ENCODE data around the gene MAD1L1. TPM values are rescaled to one million over a fixed set of nuclear protein-coding genes. Genes with fewer than 3 reads are reported as not detected.

Gene MAD1L1
- polyA plus RNA-seq, 3 donors from 2014 or later, result 85.0 to 166 (median 97.0) TPM

DNA sequence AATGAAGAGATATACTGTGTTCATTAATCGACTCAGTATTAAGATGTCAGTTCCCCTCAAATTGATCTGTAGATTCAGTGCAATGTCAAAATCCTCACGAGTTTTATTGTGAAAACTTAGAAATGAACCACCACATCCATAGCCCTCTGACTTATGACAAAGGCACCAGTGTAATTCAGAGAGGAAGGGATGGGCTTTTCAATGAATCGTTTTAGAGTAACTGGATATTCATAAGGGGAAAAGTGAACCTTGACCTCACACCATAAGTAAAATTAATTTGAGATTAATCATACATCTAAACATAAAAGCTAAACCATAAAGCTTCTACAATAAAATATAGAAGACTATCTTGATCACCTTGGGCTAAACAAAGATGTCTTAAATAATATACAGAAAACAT is 434.6 kb downstream of the MAD1L1 start:
- Mint-ChIP-seq H3K9me3 (peaks cover 12 to 29% (median 24%) of the 10 kb centered on the region in 6 donors), H3K27me3 (ENCODE audit: low read depth in 3 of 3) (peaks cover 6 to 12% (median 8%) of the 10 kb centered on the region in 3 donors), H3K4me3 (no peak overlapping the region), H3K27ac (no peak overlapping the region), H3K36me3 (peaks cover 7 to 13% (median 8%) of the 10 kb centered on the region in 3 donors), H3K4me1 (no peaks in the 10 kb centered on the region)
- no peak for DNase-seq

DNA sequence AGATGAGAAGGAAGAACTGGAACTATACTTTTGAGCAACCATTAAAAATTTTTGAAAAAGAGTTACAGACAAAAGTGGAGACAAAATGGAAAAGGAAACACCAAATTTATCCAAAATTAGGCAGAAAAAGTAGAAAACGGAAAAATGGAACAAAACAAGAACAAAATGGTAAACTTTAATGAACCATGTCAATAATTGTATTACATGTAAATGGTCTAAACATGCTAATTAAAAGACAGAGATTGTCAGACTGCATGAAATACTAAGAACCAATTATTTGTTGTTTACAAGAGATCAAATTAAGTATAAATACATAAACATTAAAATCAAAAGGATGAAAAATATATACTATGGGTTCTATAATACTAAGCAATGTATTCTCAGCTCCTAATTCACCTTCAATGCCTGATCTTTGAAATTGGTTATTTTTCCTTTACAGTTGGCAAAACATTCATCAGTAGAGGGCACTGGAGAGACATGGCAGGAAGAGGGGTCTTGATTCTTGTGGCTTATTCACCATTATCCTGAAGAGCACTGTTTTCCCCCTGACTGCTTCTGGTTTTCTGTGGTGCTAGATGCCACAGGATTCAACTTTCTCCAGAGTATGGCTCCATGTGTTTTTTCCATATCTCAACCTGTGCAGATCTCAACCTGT is 437.7 kb downstream of the MAD1L1 start:
- H3K27me3 Mint-ChIP-seq (ENCODE audit: low read depth in 3 of 3), result peaks cover 7 to 10% (median 10%) of the 10 kb centered on the region in 3 donors
- H3K27ac Mint-ChIP-seq, result no peak overlapping the region
- DNase-seq, result no peak
- H3K36me3 Mint-ChIP-seq, result peaks cover 7 to 13% (median 8%) of the 10 kb centered on the region in 3 donors
- H3K4me3 Mint-ChIP-seq, result no peak overlapping the region
- peaks cover 12 to 29% (median 24%) of the 10 kb centered on the region in 6 donors for H3K9me3 Mint-ChIP-seq
- no peaks in the 10 kb centered on the region for H3K4me1 Mint-ChIP-seq

DNA sequence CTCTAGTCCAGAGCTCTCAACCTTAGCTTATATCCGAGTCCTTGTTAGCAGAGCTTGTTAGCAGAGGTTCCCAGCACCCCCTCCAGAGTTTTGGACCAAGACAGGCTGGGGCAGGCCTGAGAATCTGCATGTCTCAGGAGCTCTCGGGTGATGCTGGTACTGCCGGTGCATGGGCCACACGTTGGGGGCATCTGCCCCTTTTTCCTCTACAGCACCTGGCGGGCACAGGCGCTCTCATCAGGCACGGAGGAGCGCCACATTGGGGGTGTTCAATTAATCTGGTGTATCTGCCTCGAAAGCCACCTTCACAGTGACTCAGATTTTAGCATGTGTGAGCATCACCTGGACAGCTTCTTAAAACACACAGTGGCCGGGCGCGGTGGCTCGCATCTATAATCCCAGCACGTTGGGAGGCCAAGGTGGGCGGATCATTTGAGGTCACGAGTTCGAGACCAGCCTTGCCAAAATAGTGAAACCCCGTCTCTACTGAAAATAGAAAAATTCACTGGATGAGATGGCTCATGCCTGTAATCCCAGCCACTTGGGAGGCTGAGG is 445.0 kb downstream of the MAD1L1 start:
- H3K9me3 Mint-ChIP-seq, result peaks cover 0 to 11% (median 4%) of the 10 kb centered on the region in 6 donors
- peaks cover 3 to 4% (median 3%) of the 10 kb centered on the region in 3 donors for H3K36me3 Mint-ChIP-seq
- peaks cover 10% of the 10 kb centered on the region in 3 donors for H3K27me3 Mint-ChIP-seq (ENCODE audit: low read depth in 3 of 3)
- no peak overlapping the region for H3K27ac Mint-ChIP-seq
- no peak for DNase-seq
- H3K4me3 Mint-ChIP-seq, result no peak overlapping the region
- H3K4me1 Mint-ChIP-seq, result no peaks in the 10 kb centered on the region

DNA sequence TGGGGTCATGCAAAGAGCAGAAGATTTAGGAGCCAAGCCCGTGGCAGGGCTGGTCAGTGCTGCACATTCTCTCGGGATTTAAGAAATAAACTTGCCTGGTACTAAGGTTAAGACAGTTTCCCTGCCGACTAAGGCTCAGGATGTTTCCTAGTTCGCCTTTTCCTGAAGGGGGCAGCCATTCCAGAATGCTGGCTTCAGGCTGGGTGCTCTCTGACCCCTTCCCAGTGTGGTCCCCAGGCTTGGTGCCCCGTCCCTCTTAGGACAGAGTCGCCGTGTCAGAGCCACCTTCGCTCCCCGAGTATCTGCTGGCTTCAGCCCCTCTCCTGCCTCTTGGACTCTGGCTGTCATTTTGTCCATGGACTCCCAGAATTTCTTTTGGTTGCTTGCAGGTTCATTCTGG is 445.5 kb downstream of the MAD1L1 start:
- DNase-seq, result no peak
- peaks cover 3 to 4% (median 3%) of the 10 kb centered on the region in 3 donors for H3K36me3 Mint-ChIP-seq
- H3K27me3 Mint-ChIP-seq (ENCODE audit: low read depth in 3 of 3), result peaks cover 10% of the 10 kb centered on the region in 3 donors
- H3K4me3 Mint-ChIP-seq, result no peak overlapping the region
- H3K4me1 Mint-ChIP-seq, result no peaks in the 10 kb centered on the region
- H3K27ac Mint-ChIP-seq, result no peak overlapping the region
- peaks cover 0 to 11% (median 4%) of the 10 kb centered on the region in 6 donors for H3K9me3 Mint-ChIP-seq

DNA sequence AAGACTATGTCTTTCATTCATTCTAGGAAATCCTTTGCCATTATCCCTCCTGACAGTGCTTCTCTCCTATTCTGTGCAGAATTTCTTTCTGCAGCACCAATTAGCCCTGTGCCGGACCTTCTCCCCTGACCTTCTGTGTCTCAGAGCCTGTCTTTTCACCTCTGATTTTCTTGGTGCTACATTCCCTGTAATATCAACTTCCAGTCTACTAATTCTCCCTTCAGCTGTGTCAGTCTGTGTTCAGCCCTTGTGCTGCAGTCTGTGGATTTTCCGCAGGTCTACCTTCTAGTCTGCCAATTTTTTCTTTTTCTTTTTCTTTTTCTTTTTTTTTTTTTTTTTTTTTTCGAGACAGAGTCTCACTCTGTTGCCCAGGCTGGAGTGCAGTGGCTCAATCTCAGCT is 446.9 kb downstream of the MAD1L1 start:
- H3K4me1 Mint-ChIP-seq, result no peaks in the 10 kb centered on the region
- no peak for DNase-seq
- no peak overlapping the region for H3K4me3 Mint-ChIP-seq
- peaks cover 8 to 10% (median 10%) of the 10 kb centered on the region in 3 donors for H3K27me3 Mint-ChIP-seq (ENCODE audit: low read depth in 3 of 3)
- peaks cover 3 to 4% (median 3%) of the 10 kb centered on the region in 3 donors for H3K36me3 Mint-ChIP-seq
- H3K27ac Mint-ChIP-seq, result peak overlapping the region in 1 of 6 donors; percentile 25
- peaks cover 0 to 11% (median 4%) of the 10 kb centered on the region in 6 donors for H3K9me3 Mint-ChIP-seq

DNA sequence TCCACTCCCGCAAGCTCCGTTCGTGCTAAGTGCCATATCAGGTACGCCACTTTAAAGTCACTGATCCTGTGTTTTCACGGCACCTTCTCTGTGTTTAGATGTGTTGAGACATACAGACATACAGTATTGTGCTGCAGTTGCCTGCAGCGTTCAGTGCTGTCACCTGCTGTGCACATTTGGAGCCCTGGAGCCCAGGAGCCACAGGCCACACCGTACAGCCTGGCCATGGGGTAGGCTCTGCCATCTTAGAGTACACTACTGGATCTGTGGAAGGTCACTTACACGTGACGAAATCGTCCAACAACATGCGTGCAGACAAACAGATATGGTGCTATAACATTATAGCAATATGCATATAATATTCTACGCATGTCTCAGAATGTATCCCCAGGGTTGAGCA is 451.4 kb downstream of the MAD1L1 start:
- DNase-seq, result no peak
- no peak overlapping the region for H3K4me3 Mint-ChIP-seq
- H3K27me3 Mint-ChIP-seq (ENCODE audit: low read depth in 3 of 3), result peaks cover 4 to 8% (median 7%) of the 10 kb centered on the region in 3 donors
- no peaks in the 10 kb centered on the region for H3K4me1 Mint-ChIP-seq
- peaks cover 1 to 3% (median 2%) of the 10 kb centered on the region in 3 donors for H3K36me3 Mint-ChIP-seq
- H3K9me3 Mint-ChIP-seq, result peaks cover 0 to 16% (median 9%) of the 10 kb centered on the region in 6 donors
- H3K27ac Mint-ChIP-seq, result no peak overlapping the region

DNA sequence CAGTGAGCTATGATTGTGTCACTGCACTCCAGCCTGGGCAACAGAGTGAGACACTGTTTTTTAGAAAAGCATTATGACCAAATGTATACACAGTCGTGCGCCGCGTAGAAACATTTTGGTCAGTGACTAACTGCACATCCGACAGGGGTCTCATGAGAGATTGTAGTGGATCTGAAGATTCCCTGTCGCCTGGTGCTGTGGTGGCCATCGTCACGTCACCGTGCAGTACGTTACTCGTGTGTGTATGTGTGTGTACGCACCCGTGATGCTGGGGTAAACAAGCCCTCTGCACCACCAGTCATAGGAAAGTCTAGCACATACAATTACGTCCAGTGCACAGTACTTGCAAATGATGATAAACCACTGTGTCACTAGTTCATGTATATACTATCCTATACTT is 453.3 kb downstream of the MAD1L1 start:
- Mint-ChIP-seq H3K4me1 (no peaks in the 10 kb centered on the region), H3K27me3 (ENCODE audit: low read depth in 3 of 3) (peaks cover 2 to 8% (median 2%) of the 10 kb centered on the region in 3 donors), H3K4me3 (no peak overlapping the region), H3K36me3 (peaks cover 0 to 7% (median 0%) of the 10 kb centered on the region in 3 donors), H3K9me3 (peaks cover 0 to 15% (median 5%) of the 10 kb centered on the region in 6 donors), H3K27ac (no peak overlapping the region)
- no peak for DNase-seq

DNA sequence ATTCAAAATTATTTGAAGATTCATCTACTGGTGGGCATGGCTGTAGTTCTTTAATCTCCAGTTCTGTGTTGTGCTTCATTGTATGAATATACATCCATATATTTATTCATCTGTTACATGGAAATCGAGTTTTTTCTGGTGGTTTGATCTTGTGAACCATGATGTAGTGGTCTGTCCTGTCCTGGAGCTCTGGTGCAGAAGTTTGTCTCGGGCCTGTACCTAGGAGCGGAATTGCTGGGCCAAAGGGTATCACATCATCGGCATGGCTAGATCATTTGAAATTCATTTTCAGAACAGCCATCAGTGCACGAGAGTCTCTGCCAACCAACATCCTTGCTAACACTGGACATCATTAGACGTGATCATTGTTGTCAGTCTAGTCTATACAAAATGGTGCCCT is 455.6 kb downstream of the MAD1L1 start:
- no peak for DNase-seq
- H3K4me1 Mint-ChIP-seq, result no peaks in the 10 kb centered on the region
- no peak overlapping the region for H3K27ac Mint-ChIP-seq
- peaks cover 0 to 7% (median 0%) of the 10 kb centered on the region in 3 donors for H3K36me3 Mint-ChIP-seq
- H3K9me3 Mint-ChIP-seq, result peaks cover 0 to 15% (median 5%) of the 10 kb centered on the region in 6 donors
- H3K4me3 Mint-ChIP-seq, result no peak overlapping the region
- H3K27me3 Mint-ChIP-seq (ENCODE audit: low read depth in 3 of 3), result peaks cover 2 to 9% (median 6%) of the 10 kb centered on the region in 3 donors

DNA sequence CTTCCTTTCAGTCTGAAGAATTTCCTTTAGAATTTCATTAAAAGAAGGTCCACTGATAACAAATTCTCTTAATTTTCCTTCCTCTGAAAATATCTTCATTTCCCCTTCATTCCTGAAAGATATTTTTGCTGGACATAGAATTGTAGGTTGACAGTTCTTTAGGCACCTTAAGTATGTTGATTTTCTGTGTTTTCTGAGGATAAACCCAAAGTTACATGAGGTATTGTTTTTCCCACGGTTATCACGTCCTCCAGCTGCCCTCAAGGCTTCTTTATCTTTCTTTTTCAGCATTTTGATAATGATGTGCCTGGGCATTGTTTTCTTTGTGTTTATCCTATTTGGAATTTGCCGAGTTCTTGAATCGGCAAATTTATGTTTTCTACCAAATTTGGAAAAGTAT is 457.4 kb downstream of the MAD1L1 start:
- H3K4me1 Mint-ChIP-seq, result no peaks in the 10 kb centered on the region
- peaks cover 0 to 7% (median 0%) of the 10 kb centered on the region in 3 donors for H3K36me3 Mint-ChIP-seq
- H3K27me3 Mint-ChIP-seq (ENCODE audit: low read depth in 3 of 3), result peaks cover 2 to 12% (median 6%) of the 10 kb centered on the region in 3 donors
- H3K4me3 Mint-ChIP-seq, result no peak overlapping the region
- DNase-seq, result no peak
- no peak overlapping the region for H3K27ac Mint-ChIP-seq
- peaks cover 0 to 15% (median 5%) of the 10 kb centered on the region in 6 donors for H3K9me3 Mint-ChIP-seq

DNA sequence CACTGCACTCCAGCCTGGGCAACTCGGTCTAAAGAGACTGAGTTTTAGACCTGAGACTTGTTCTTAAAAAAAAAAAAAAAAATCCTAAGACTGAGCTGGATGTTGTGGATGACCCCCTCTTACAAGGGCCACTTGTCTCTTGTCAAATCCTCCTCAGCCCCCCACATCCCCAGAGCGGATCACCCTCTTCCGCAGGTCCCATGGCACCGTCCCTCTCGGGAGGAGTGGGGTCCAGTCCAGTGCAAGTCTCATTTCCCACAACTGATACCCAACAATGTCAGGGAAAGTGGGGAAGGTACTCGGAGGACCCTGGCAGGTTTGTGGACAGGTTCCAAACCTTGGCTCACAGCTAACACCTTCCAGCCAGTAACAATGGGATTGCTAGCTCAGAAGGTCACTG is 462.4 kb downstream of the MAD1L1 start:
- Mint-ChIP-seq H3K4me3 (no peak overlapping the region), H3K27ac (no peak overlapping the region), H3K9me3 (peaks cover 0 to under 1% (median 0%) of the 10 kb centered on the region in 6 donors), H3K27me3 (ENCODE audit: low read depth in 3 of 3) (peaks cover 0 to 9% (median 8%) of the 10 kb centered on the region in 3 donors), H3K36me3 (peaks cover 0 to under 1% (median 0%) of the 10 kb centered on the region in 3 donors), H3K4me1 (no peaks in the 10 kb centered on the region)
- DNase-seq, result no peak

DNA sequence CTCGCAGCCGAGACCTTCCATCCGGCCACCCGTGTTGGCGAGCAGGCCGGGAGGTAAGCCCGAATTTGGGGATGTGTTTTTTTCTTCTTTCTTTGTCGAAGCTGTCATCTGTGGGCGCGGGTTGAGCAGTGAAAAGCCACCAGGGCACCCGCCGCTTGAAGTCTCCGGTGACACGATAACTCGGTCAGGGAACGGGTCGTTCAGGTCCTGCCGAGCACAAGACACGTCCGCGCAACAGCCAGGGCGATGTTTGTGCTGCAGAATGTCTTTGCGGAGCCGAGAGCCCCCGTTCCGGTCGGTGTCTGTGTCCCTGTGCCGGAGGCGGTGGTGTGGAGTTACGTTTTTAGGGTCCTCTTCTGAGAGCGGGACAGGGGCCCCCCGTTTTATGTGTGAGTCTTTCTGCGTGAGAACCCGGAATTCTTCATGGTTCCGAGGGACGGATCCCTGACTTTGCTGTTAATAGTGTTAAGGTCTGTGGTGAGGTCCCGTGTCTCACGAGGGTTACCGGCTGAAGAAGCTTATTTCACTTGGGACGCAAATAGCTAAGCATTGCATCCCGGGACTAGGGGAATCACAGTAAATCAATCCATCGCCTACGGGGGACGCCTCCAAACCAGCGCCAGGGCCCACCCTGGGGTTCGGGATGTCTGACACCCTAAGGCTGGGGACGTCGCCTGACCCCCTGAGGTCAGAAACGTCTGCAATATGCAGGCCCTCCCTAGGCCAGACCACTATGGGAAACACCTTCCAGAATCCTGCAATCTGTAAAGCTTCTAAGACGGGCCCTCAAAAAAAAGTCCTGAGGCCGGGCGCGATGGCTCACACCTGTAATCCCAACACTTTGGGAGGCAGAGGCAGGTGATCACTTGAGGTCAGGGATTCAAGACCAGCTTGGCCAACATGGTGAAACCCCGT is 463.2 kb downstream of the MAD1L1 start:
- no peak for DNase-seq
- H3K27ac Mint-ChIP-seq, result no peak overlapping the region
- peaks cover 0 to 9% (median 8%) of the 10 kb centered on the region in 3 donors for H3K27me3 Mint-ChIP-seq (ENCODE audit: low read depth in 3 of 3)
- no peaks in the 10 kb centered on the region for H3K9me3 Mint-ChIP-seq
- H3K36me3 Mint-ChIP-seq, result no peaks in the 10 kb centered on the region
- H3K4me1 Mint-ChIP-seq, result no peaks in the 10 kb centered on the region
- no peak overlapping the region for H3K4me3 Mint-ChIP-seq

DNA sequence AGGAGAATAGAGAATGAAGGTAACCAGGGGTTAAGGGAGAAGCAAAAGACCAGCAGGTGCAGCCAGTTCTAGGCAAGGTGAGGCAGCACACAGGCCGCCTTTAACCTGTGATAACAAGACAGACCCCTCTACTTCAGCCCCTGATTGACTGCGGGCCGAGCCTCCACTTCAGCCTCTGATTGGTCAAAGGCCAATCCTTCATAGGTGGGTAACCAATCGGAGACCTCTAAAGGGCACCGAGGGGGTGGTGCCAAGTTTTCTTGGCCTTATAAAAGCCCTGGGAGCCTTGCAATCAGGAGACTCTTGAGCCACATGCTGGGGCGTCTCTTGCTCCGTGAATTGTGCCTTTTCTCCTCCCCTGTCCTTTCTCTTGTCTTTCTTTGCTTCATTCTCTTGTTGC is 463.9 kb downstream of the MAD1L1 start:
- H3K4me3 Mint-ChIP-seq, result no peak overlapping the region
- no peak overlapping the region for H3K27ac Mint-ChIP-seq
- H3K9me3 Mint-ChIP-seq, result peaks cover 0 to 2% (median 0%) of the 10 kb centered on the region in 6 donors
- DNase-seq, result no peak
- no peaks in the 10 kb centered on the region for H3K36me3 Mint-ChIP-seq
- no peaks in the 10 kb centered on the region for H3K4me1 Mint-ChIP-seq
- peaks cover 0 to 9% (median 8%) of the 10 kb centered on the region in 3 donors for H3K27me3 Mint-ChIP-seq (ENCODE audit: low read depth in 3 of 3)

DNA sequence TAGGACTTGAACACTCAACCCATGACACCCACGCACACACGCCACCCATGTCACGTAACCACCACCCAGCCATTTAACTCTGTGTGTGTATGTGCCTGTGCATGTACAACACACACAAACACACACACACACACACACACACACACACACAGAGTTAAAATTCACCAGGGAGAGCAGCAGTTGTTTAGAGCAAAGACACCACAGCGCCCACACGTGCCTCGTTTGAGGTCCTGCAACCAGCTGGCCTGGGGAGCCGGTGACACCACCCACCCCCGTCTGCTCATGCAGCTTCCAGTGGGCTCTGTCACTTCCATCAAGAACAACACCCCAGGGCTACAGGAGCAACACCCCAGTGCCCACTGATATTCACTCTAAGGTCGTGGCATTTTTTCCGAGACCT is 465.2 kb downstream of the MAD1L1 start:
- peaks cover 0 to 5% (median 0%) of the 10 kb centered on the region in 6 donors for H3K9me3 Mint-ChIP-seq
- H3K27me3 Mint-ChIP-seq (ENCODE audit: low read depth in 3 of 3), result peaks cover 0 to 7% (median 6%) of the 10 kb centered on the region in 3 donors
- no peaks in the 10 kb centered on the region for H3K36me3 Mint-ChIP-seq
- no peak overlapping the region for H3K4me3 Mint-ChIP-seq
- peak overlapping the region in 1 of 6 donors; percentile 22 for H3K27ac Mint-ChIP-seq
- H3K4me1 Mint-ChIP-seq, result no peaks in the 10 kb centered on the region
- no peak for DNase-seq
